Upper lobe of right lung (tissue), 1 donor: Measurements from ENCODE around the gene RNF213. TPM values are rescaled to one million over a fixed set of nuclear protein-coding genes. Genes with fewer than 3 reads are reported as not detected.

Experiments
- ATAC-seq: fragments of 200-7000 bp; cut with Tn5 transposase; one replicate; pipeline ENCODE4 v1.9.1; 2020; ENCODE audit warnings: mild to moderate bottlenecking, moderate library complexity
- DNase-seq: peaks from one replicate; pipeline ENCODE4 v3.0.0-alpha.2; 2020
- H3K27ac ChIP-seq: fragments of 200-600 bp; one replicate; pipeline ENCODE4 v1.8.0; 2022
- H3K27me3 ChIP-seq: fragments of 200-600 bp; one replicate; pipeline ENCODE4 v1.8.0; 2022; ENCODE audit warnings: mild to moderate bottlenecking
- H3K36me3 ChIP-seq: fragments of 200-600 bp; one replicate; pipeline ENCODE4 v1.8.0; 2022
- H3K4me1 ChIP-seq: fragments of 200-600 bp; one replicate; pipeline ENCODE4 v1.8.0; 2022
- H3K4me3 ChIP-seq: fragments of 200-600 bp; one replicate; pipeline ENCODE4 v1.8.0; 2022; ENCODE audit warnings: mild to moderate bottlenecking
- H3K9me3 ChIP-seq: fragments of 200-600 bp; one replicate; pipeline ENCODE4 v1.8.0; 2022
- intact Hi-C: fragments of 100-400 bp; cut with DNase I; formaldehyde crosslinking; loops from one replicate; pipeline ENCODE4 v1.11.0; 2022
- total RNA-seq: library from RNA; stranded (reverse); fragmentation: NEBNext Ultra II Directional; extraction: Animal tissue kit (Norgen Biotek cat#: 25700); gene quantifications from one replicate; pipeline ENCODE4 v1.2.1, GENCODE V29; 2021
- TF ChIP-seq, protein P1 (sequence below): fragments of 200-600 bp; IDR thresholded peaks from one replicate; pipeline ENCODE4 v1.8.0; 2022; ENCODE audit warnings: antibody characterized with exemption
- donor health status: DM: no; HTN: yes; CAD: no; lungs with severe emphysema.

Gene RNF213
- total RNA-seq, 1 donor from 2014 or later: 236 TPM

GRCh38 chr17:80265205-80266068 lies 4.8 kb downstream of the RNF213 start:
- H3K27me3 ChIP-seq: no peaks in the 10 kb centered on the region
- peak; percentile 71 for DNase-seq
- peak; percentile 22 for ATAC-seq
- H3K4me3 ChIP-seq: peak overlapping the region; percentile 61
- peaks cover 37% of the 10 kb centered on the region for H3K4me1 ChIP-seq
- intact Hi-C loops: no loop called here
- peaks cover 36% of the 10 kb centered on the region for H3K36me3 ChIP-seq
- H3K9me3 ChIP-seq: no peaks in the 10 kb centered on the region
- peak overlapping the region; percentile 94 for H3K27ac ChIP-seq
- TF ChIP-seq, protein P1, sequence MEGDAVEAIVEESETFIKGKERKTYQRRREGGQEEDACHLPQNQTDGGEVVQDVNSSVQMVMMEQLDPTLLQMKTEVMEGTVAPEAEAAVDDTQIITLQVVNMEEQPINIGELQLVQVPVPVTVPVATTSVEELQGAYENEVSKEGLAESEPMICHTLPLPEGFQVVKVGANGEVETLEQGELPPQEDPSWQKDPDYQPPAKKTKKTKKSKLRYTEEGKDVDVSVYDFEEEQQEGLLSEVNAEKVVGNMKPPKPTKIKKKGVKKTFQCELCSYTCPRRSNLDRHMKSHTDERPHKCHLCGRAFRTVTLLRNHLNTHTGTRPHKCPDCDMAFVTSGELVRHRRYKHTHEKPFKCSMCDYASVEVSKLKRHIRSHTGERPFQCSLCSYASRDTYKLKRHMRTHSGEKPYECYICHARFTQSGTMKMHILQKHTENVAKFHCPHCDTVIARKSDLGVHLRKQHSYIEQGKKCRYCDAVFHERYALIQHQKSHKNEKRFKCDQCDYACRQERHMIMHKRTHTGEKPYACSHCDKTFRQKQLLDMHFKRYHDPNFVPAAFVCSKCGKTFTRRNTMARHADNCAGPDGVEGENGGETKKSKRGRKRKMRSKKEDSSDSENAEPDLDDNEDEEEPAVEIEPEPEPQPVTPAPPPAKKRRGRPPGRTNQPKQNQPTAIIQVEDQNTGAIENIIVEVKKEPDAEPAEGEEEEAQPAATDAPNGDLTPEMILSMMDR: no peak

DNA sequence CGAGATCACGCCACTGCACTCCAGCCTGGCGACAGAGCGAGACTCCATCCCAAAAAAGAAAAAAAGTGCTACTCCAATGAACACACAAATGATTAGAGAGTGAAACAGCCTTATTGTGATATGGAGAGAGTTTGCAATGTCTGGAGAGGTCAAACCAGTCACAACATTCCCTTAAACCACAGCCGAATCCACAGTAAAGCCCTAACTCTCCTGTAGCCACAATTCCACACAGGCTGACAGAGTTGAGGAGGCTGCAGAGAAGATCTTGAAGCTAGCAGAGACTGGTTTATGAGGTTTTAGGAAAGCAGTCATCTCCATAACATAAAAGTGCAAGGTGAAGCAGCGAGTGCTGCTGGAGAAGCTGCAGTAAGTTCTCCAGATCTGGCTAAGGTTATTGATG lies 6.7 kb downstream of the RNF213 start:
- ATAC-seq: no peak

GRCh38 chr17:80268427-80268826 lies 7.8 kb downstream of the RNF213 start:
- Histone ChIP-seq H3K4me3 (no peak overlapping the region), H3K27me3 (no peaks in the 10 kb centered on the region), H3K27ac (no peak overlapping the region), H3K4me1 (peaks cover 21% of the 10 kb centered on the region), H3K9me3 (no peaks in the 10 kb centered on the region), H3K36me3 (peaks cover 41% of the 10 kb centered on the region)
- TF ChIP-seq, protein P1: no peak
- intact Hi-C loops: no loop called here
- no peak for DNase-seq
- no peak for ATAC-seq

More for the DNA sequence above, 6.7 kb downstream of the RNF213 start:
- DNase-seq: no peak
- intact Hi-C loops: no loop called here
- Histone ChIP-seq H3K9me3 (no peaks in the 10 kb centered on the region), H3K27ac (no peak overlapping the region), H3K4me3 (no peak overlapping the region), H3K27me3 (no peaks in the 10 kb centered on the region), H3K36me3 (peaks cover 36% of the 10 kb centered on the region), H3K4me1 (peaks cover 29% of the 10 kb centered on the region)
- TF ChIP-seq, protein P1: no peak

DNA sequence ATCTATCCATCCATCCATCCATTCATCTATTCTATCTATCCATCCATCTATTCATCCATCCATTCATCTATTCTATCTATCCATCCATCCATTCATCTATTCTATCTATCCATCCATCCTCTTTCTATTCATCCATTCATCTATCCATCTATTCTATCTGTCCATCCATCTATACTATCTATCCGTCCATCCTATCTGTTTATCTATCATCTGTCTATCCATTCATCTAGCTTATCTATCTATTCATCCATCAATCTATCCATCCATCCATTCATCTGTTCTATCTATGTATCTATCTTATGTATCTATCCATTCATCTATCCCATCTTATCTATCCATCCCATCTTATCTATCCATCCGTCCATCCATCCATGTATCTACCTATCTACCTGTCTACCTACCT lies 8.8 kb downstream of the RNF213 start:
- TF ChIP-seq, protein P1: no peak
- no peak for ATAC-seq
- H3K9me3 ChIP-seq: no peaks in the 10 kb centered on the region
- no peak overlapping the region for H3K4me3 ChIP-seq
- H3K27me3 ChIP-seq: no peaks in the 10 kb centered on the region
- H3K36me3 ChIP-seq: peaks cover 49% of the 10 kb centered on the region
- intact Hi-C loops: no loop called here
- DNase-seq: no peak
- H3K27ac ChIP-seq: no peak overlapping the region
- H3K4me1 ChIP-seq: peaks cover 19% of the 10 kb centered on the region

DNA sequence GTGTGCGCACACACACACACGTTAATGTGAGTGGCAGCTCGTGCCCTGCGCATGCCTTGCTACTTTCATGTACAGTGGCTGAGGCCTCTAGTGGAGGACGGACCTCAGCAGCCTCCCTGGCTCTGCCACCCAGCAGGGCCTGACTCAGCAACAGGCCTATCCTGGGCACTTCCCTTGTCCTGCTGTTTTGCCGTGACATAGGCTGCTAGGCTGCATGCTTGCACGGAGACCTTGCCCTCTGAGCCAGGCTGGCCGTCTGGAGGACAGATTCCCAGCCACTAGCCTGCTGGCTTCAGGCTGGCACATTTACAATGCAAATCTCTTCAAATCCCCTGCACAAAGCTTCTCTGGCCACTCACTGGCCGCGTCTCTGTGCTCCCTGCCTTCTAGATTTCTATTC lies 9.5 kb downstream of the RNF213 start:
- intact Hi-C loops: no loop called here
- DNase-seq (no peak), ATAC-seq (no peak)
- Histone ChIP-seq H3K4me3 (no peak overlapping the region), H3K27ac (no peak overlapping the region), H3K4me1 (peaks cover 15% of the 10 kb centered on the region), H3K27me3 (no peaks in the 10 kb centered on the region), H3K36me3 (peaks cover 49% of the 10 kb centered on the region), H3K9me3 (no peaks in the 10 kb centered on the region)
- TF ChIP-seq, protein P1: no peak
